Measurements from ENCODE around the gene BCHE.
"Not testable (repeated sequence)": the region's sequence is repeated elsewhere in the genome, so short reads cannot be mapped to it uniquely, and the experiment has no call there.

Gene BCHE

GRCh38 chr3:165820671-165821123 is 16.5 kb downstream of the BCHE start:
- Histone ChIP-seq H3K27ac (no peak overlapping the region), H3K4me3 (no peak overlapping the region)

GRCh38 chr3:165817160-165817709 is 20.0 kb downstream of the BCHE start:
- no peak overlapping the region for H3K27ac ChIP-seq

GRCh38 chr3:165816209-165816608 is 21.0 kb downstream of the BCHE start:
- Histone ChIP-seq H3K27ac (no peak overlapping the region), H3K4me3 (no peak overlapping the region)

More at GRCh38 chr3:165817160-165817709, 20.0 kb downstream of the BCHE start:
- H3K4me3 ChIP-seq, result no peak overlapping the region

- H3K4me3 ChIP-seq, result no peak overlapping the region
- H3K27ac ChIP-seq, result no peak overlapping the region
Measured at GRCh38 chr3:165815682-165816081, 21.5 kb downstream of the BCHE start.

- no peak overlapping the region for H3K27ac ChIP-seq
- H3K4me3 ChIP-seq, result no peak overlapping the region
Measured at GRCh38 chr3:165814380-165814779, 22.8 kb downstream of the BCHE start.

GRCh38 chr3:165807937-165808336 is 29.3 kb downstream of the BCHE start:
- not testable (repeated sequence) for H3K4me3 ChIP-seq, H3K27ac ChIP-seq

GRCh38 chr3:165805946-165806561 is 31.2 kb downstream of the BCHE start:
- Histone ChIP-seq H3K4me3 (peak overlapping the region in 1 of 7 experiments; percentile 19), H3K27ac (peak overlapping the region in 1 of 21 experiments; percentile 2)

- Histone ChIP-seq H3K4me3 (no peak overlapping the region), H3K27ac (no peak overlapping the region)
Measured at GRCh38 chr3:165803471-165803870, 33.8 kb downstream of the BCHE start.

- H3K27ac ChIP-seq, result no peak overlapping the region
- H3K4me3 ChIP-seq, result no peak overlapping the region
Measured at GRCh38 chr3:165800970-165801369, 36.3 kb downstream of the BCHE start.

- no peak overlapping the region for H3K4me3 ChIP-seq
- H3K27ac ChIP-seq, result no peak overlapping the region
Measured at GRCh38 chr3:165799026-165799425, 38.2 kb downstream of the BCHE start.

- no peak overlapping the region for H3K4me3 ChIP-seq
- H3K27ac ChIP-seq, result no peak overlapping the region
Measured at GRCh38 chr3:165797551-165797950, 39.7 kb downstream of the BCHE start.

- H3K4me3 ChIP-seq, result no peak overlapping the region
- H3K27ac ChIP-seq, result no peak overlapping the region
Measured at GRCh38 chr3:165796701-165797100, 40.5 kb downstream of the BCHE start.

- H3K4me3 ChIP-seq, result no peak overlapping the region
- H3K27ac ChIP-seq, result no peak overlapping the region
Measured at GRCh38 chr3:165788531-165788930, 48.7 kb downstream of the BCHE start.

- Histone ChIP-seq H3K27ac (no peak overlapping the region), H3K4me3 (no peak overlapping the region)
Measured at GRCh38 chr3:165786013-165786412, 51.2 kb downstream of the BCHE start.

GRCh38 chr3:165784337-165784736 is 52.9 kb downstream of the BCHE start:
- Histone ChIP-seq H3K4me3 (no peak overlapping the region), H3K27ac (no peak overlapping the region)

GRCh38 chr3:165783383-165783782 is 53.8 kb downstream of the BCHE start:
- Histone ChIP-seq H3K27ac (no peak overlapping the region), H3K4me3 (no peak overlapping the region)

- H3K27ac ChIP-seq, result no peak overlapping the region
- H3K4me3 ChIP-seq, result no peak overlapping the region
Measured at GRCh38 chr3:165778891-165779290, 58.3 kb downstream of the BCHE start.

GRCh38 chr3:165778456-165778855 is 58.8 kb downstream of the BCHE start:
- Histone ChIP-seq H3K4me3 (no peak overlapping the region), H3K27ac (no peak overlapping the region)

- H3K27ac ChIP-seq, result no peak overlapping the region
- H3K4me3 ChIP-seq, result no peak overlapping the region
Measured at GRCh38 chr3:165775824-165776223, 61.4 kb downstream of the BCHE start.

GRCh38 chr3:165770781-165771180 is 66.4 kb downstream of the BCHE start:
- H3K4me3 ChIP-seq, result no peak overlapping the region
- H3K27ac ChIP-seq, result no peak overlapping the region

GRCh38 chr3:165768680-165769079 is 68.5 kb downstream of the BCHE start:
- H3K4me3 ChIP-seq, result no peak overlapping the region
- H3K27ac ChIP-seq, result no peak overlapping the region

- Histone ChIP-seq H3K4me3 (no peak overlapping the region), H3K27ac (no peak overlapping the region)
Measured at GRCh38 chr3:165759041-165759440, 78.2 kb downstream of the BCHE start.
